IPS-NIHi7 (cell line): Measurements from ENCODE around the gene SLC26A8.
"Not testable (repeated sequence)": the region's sequence is repeated elsewhere in the genome, so short reads cannot be mapped to it uniquely, and the experiment has no call there.

ENCODE experiments used
- DNase-seq: peaks from one replicate; pipeline ENCODE4 v3.0.0; 2012; ENCODE audit warnings: mixed read lengths; ENCODE audit errors: extremely low spot score

The SLC26A8 gene

GRCh38 chr6:35943390-35943789, 81.1 kb downstream of the SLC26A8 start:
- no peak for DNase-seq

- DNase-seq: no peak
These were observed 82.1 kb downstream of the SLC26A8 start for GRCh38 chr6:35942355-35942754.

- not testable (repeated sequence) for DNase-seq
These were observed 83.3 kb downstream of the SLC26A8 start for GRCh38 chr6:35941170-35941569.

GRCh38 chr6:35940014-35940413, 84.4 kb downstream of the SLC26A8 start:
- DNase-seq: not testable (repeated sequence)

GRCh38 chr6:35939259-35939658, 85.2 kb downstream of the SLC26A8 start:
- DNase-seq: not testable (repeated sequence)

GRCh38 chr6:35936681-35937359, 87.6 kb downstream of the SLC26A8 start:
- no peak for DNase-seq

GRCh38 chr6:35935469-35935868, 89.0 kb downstream of the SLC26A8 start:
- no peak for DNase-seq

GRCh38 chr6:35933844-35934243, 90.6 kb downstream of the SLC26A8 start:
- no peak for DNase-seq

GRCh38 chr6:35931873-35932272, 92.6 kb downstream of the SLC26A8 start:
- not testable (repeated sequence) for DNase-seq

- peak; percentile 46 for DNase-seq
These were observed 93.3 kb downstream of the SLC26A8 start for GRCh38 chr6:35931120-35931561.

- DNase-seq: no peak
These were observed 94.8 kb downstream of the SLC26A8 start for GRCh38 chr6:35929601-35930000.

- no peak for DNase-seq
These were observed 97.8 kb downstream of the SLC26A8 start for GRCh38 chr6:35926509-35927215.

- no peak for DNase-seq
These were observed 98.5 kb downstream of the SLC26A8 start for GRCh38 chr6:35925961-35926360.

GRCh38 chr6:35924146-35924545, 100.3 kb downstream of the SLC26A8 start:
- DNase-seq: no peak

- no peak for DNase-seq
These were observed 102.3 kb downstream of the SLC26A8 start for GRCh38 chr6:35922139-35922554.

GRCh38 chr6:35920793-35921732, 103.4 kb downstream of the SLC26A8 start, which contains the start of gene SRPK1:
Gene SRPK1, minus strand, starts transcription at chr6:35921098. Its CDS starts 42 bp downstream, at chr6:35921056.
- peak; percentile 95 for DNase-seq

GRCh38 chr6:35919827-35920751, 104.4 kb downstream of the SLC26A8 start:
- DNase-seq: peak; percentile 45

GRCh38 chr6:35919085-35919826, 105.2 kb downstream of the SLC26A8 start:
- no peak for DNase-seq

- DNase-seq: not testable (repeated sequence)
These were observed 107.5 kb downstream of the SLC26A8 start for GRCh38 chr6:35916893-35917292.

GRCh38 chr6:35916056-35916455, 108.4 kb downstream of the SLC26A8 start:
- no peak for DNase-seq
